HCT116 (cell line): ENCODE results near the gene GABRR2. TPM values are rescaled to one million over a fixed set of nuclear protein-coding genes. Genes with fewer than 3 reads are reported as not detected.

Source experiments
- ATAC-seq: fragments of 200-7000 bp; cut with Tn5 transposase; 2 replicates; pipeline ENCODE4 v1.9.1; 2020; ENCODE audit warnings: mild to moderate bottlenecking, moderate library complexity
- BruUV-seq: library from RNA; stranded (reverse); fragments of 400-500 nt; replicated peaks from 2 replicates; lab custom pipeline; 2021; lab: Mats Ljungman, UMichigan
- CTCF ChIA-PET: fragments of 300-600 bp; sonication (Branson Sonifier 250); formaldehyde crosslinking; loops from one replicate; lab custom pipeline; 2021; ENCODE audit warnings: antibody characterized with exemption; lab: Charles Lee
- POLR2A ChIA-PET: fragments of 300-600, 350-600 bp; sonication (Branson Sonifier 250); formaldehyde crosslinking; loops from one replicate; lab custom pipeline; 2021; ENCODE audit warnings: antibody characterized with exemption; lab: Charles Lee
- RAD21 ChIA-PET, 2 experiments: fragments of 300-600 bp; sonication (Branson Sonifier 250); formaldehyde crosslinking; loops; one replicate each; lab custom pipeline; 2023; ENCODE audit warnings: low total read pairs in 2 of 2; ENCODE audit not compliant: uncharacterized antibody in 2 of 2, unreplicated experiment in 2 of 2, low non-redundant PET in 1 of 2; lab: Charles Lee
- DNase-seq: peaks from one replicate; pipeline ENCODE4 v3.0.0-alpha.2; 2010; ENCODE audit warnings: low read depth, low spot score
- H2AFZ ChIP-seq: fragments of 200-600 bp; shearing (Covaris generic), sonication (generic); 2 replicates; pipeline ENCODE4 v1.6.1; 2017; ENCODE audit warnings: low read depth, mixed run types, mixed read lengths, antibody characterized with exemption, low read length; ENCODE audit not compliant: poor library complexity, severe bottlenecking
- H3K27ac ChIP-seq: 2 replicates; pipeline ENCODE4 v1.5.1; 2012; ENCODE audit warnings: low read depth, low read length
- H3K27me3 ChIP-seq: fragments of 200-600 bp; sonication (generic); 2 replicates; pipeline ENCODE4 v1.6.1; 2016; ENCODE audit warnings: mixed run types, low read length, mixed read lengths; ENCODE audit not compliant: insufficient read depth
- H3K36me3 ChIP-seq, 2 experiments: fragments of 200-500 bp in 1 of 2; fragments of 200-600 bp in 1 of 2; sonication (Bioruptor generic) in 1 of 2; sonication (generic) in 1 of 2; 2 replicates each; pipeline versions ENCODE4 v1.5.1 to v1.6.1; 2014 to 2016; ENCODE audit warnings: low read length in 2 of 2, inconsistent platforms in 1 of 2, mixed read lengths in 1 of 2, mixed run types in 1 of 2; ENCODE audit not compliant: insufficient read depth in 2 of 2, control insufficient read depth in 1 of 2
- H3K4me1 ChIP-seq, 2 experiments: fragments of 200-600 bp in 1 of 2; sonication (generic) in 1 of 2; 2 replicates each; pipeline versions ENCODE4 v1.5.1 to v1.6.1; 2012 to 2017; ENCODE audit warnings: low read length in 2 of 2, inconsistent platforms in 1 of 2, mild to moderate bottlenecking in 1 of 2, mixed read lengths in 1 of 2, mixed run types in 1 of 2, moderate library complexity in 1 of 2; ENCODE audit not compliant: insufficient read depth in 2 of 2, control insufficient read depth in 1 of 2
- H3K4me2 ChIP-seq: fragments of 200-600 bp; sonication (generic); 2 replicates; pipeline ENCODE4 v1.6.1; 2017; ENCODE audit warnings: mixed run types, low read length, mixed read lengths
- H3K4me3 ChIP-seq, 2 experiments: fragments of 200-600 bp in 1 of 2; sonication (generic) in 1 of 2; replicated peaks in 1 of 2; 2 replicates each; pipeline ENCODE4 v1.5.1; 2011 to 2016; ENCODE audit warnings: low read length in 2 of 2, control low read depth in 1 of 2, low read depth in 1 of 2, mild to moderate bottlenecking in 1 of 2, mixed read lengths in 1 of 2, mixed run types in 1 of 2
- H3K79me2 ChIP-seq: fragments of 200-600 bp; sonication (generic); 2 replicates; pipeline ENCODE4 v1.6.1; 2017; ENCODE audit warnings: mild to moderate bottlenecking, mixed run types, low read length, moderate library complexity, mixed read lengths; ENCODE audit not compliant: insufficient read depth
- H3K9ac ChIP-seq: fragments of 200-600 bp; sonication (generic); 2 replicates; pipeline ENCODE4 v1.6.1; 2016; ENCODE audit warnings: low read length, mixed read lengths
- H3K9me2 ChIP-seq: fragments of 200-600 bp; sonication (generic), shearing (Covaris generic); 2 replicates; pipeline ENCODE4 v1.6.1; 2017; ENCODE audit warnings: mixed run types, mild to moderate bottlenecking, moderate library complexity; ENCODE audit not compliant: insufficient read depth
- H3K9me3 ChIP-seq, 2 experiments: fragments of 200-500 bp in 1 of 2; fragments of 200-600 bp in 1 of 2; sonication (Bioruptor generic) in 1 of 2; sonication (generic) in 1 of 2; 2 replicates each; pipeline ENCODE4 v1.6.1; 2014 to 2017; ENCODE audit warnings: low read length in 2 of 2, mixed read lengths in 2 of 2, inconsistent platforms in 1 of 2, low read depth in 1 of 2, mild to moderate bottlenecking in 1 of 2, mixed run types in 1 of 2, moderate library complexity in 1 of 2; ENCODE audit not compliant: control insufficient read depth in 1 of 2, insufficient read depth in 1 of 2
- H4K20me1 ChIP-seq: fragments of 200-600 bp; sonication (generic), shearing (Covaris generic); 2 replicates; pipeline ENCODE4 v1.6.1; 2017; ENCODE audit warnings: mixed run types, mild to moderate bottlenecking, moderate library complexity; ENCODE audit not compliant: insufficient read depth
- ATF3 ChIP-seq: IDR thresholded peaks from 2 replicates; pipeline ENCODE4 v1.6.1; 2012
- CBX3 ChIP-seq: IDR thresholded peaks from 2 replicates; pipeline ENCODE4 v1.6.1; 2012; ENCODE audit warnings: low read depth
- CEBPB ChIP-seq: IDR thresholded peaks from 2 replicates; pipeline ENCODE4 v1.6.1; 2012; ENCODE audit warnings: low read depth
- CTCF ChIP-seq, 3 experiments: fragments of 200-600 bp in 1 of 3; sonication (generic) in 1 of 3; IDR thresholded peaks in 2 of 3; conservative IDR thresholded peaks in 1 of 3; 2 replicates each; pipeline ENCODE4 v1.5.1; 2012 to 2017; ENCODE audit warnings: low read depth in 2 of 3, low read length in 2 of 3, antibody characterized with exemption in 1 of 3, borderline replicate concordance in 1 of 3, control low read depth in 1 of 3, mild to moderate bottlenecking in 1 of 3, mixed read lengths in 1 of 3, mixed run types in 1 of 3, moderate library complexity in 1 of 3; ENCODE audit not compliant: insufficient read depth in 1 of 3
- EGR1 ChIP-seq: IDR thresholded peaks from 2 replicates; pipeline ENCODE4 v1.6.1; 2012; ENCODE audit warnings: low read depth
- ELF1 ChIP-seq: IDR thresholded peaks from 2 replicates; pipeline ENCODE4 v1.6.1; 2012; ENCODE audit warnings: low read depth, borderline replicate concordance
- EZH2 ChIP-seq: fragments of 200-600 bp; sonication (generic); IDR thresholded peaks from 2 replicates; pipeline ENCODE4 v1.6.1; 2017; ENCODE audit warnings: antibody characterized with exemption, mixed run types
- EZH2phosphoT487 ChIP-seq: fragments of 200-600 bp; IDR thresholded peaks from 2 replicates; pipeline ENCODE4 v1.6.1; 2018; ENCODE audit warnings: antibody characterized with exemption, borderline replicate concordance
- FOSL1 ChIP-seq: IDR thresholded peaks from 2 replicates; pipeline ENCODE4 v1.6.1; 2012; ENCODE audit warnings: low read depth
- JUND ChIP-seq: IDR thresholded peaks from 2 replicates; pipeline ENCODE4 v1.6.1; 2012
- POLR2A ChIP-seq: IDR thresholded peaks from 2 replicates; pipeline ENCODE4 v1.7.0; 2011; ENCODE audit warnings: borderline replicate concordance; ENCODE audit not compliant: insufficient read depth, insufficient read length; ENCODE audit errors: extremely low read depth
- POLR2AphosphoS5 ChIP-seq: IDR thresholded peaks from 2 replicates; pipeline ENCODE4 v1.6.1; 2011; ENCODE audit warnings: mild to moderate bottlenecking, low read depth, low read length, moderate library complexity
- RAD21 ChIP-seq: IDR thresholded peaks from 2 replicates; pipeline ENCODE4 v1.6.1; 2012; ENCODE audit warnings: low read depth, mild to moderate bottlenecking
- SIN3A ChIP-seq: IDR thresholded peaks from 2 replicates; pipeline ENCODE4 v1.6.1; 2012; ENCODE audit warnings: low read depth
- SP1 ChIP-seq: IDR thresholded peaks from 2 replicates; pipeline ENCODE4 v1.6.1; 2012; ENCODE audit warnings: low read depth
- SRF ChIP-seq: IDR thresholded peaks from 2 replicates; pipeline ENCODE4 v1.6.1; 2012; ENCODE audit warnings: low read depth
- YY1 ChIP-seq: IDR thresholded peaks from 2 replicates; pipeline ENCODE4 v1.6.1; 2011; ENCODE audit warnings: low read length, low read depth, moderate library complexity, mild to moderate bottlenecking; ENCODE audit not compliant: insufficient replicate concordance; ENCODE audit errors: extremely low read depth
- ZBTB33 ChIP-seq: IDR thresholded peaks from 2 replicates; pipeline ENCODE4 v1.6.1; 2011; ENCODE audit warnings: mild to moderate bottlenecking, low read length, moderate library complexity; ENCODE audit not compliant: insufficient replicate concordance; ENCODE audit errors: extremely low read depth
- ZFX ChIP-seq: fragments of 450-650 bp; IDR thresholded peaks from 2 replicates; pipeline ENCODE4 v1.6.1; 2017
- ZNF274 ChIP-seq: fragments of 200-500 bp; sonication (Bioruptor generic); IDR thresholded peaks from 2 replicates; pipeline ENCODE4 v1.6.1; 2014; ENCODE audit warnings: mild to moderate bottlenecking, low read depth, low read length, inconsistent platforms
- intact Hi-C: fragments of 100-400 bp; cut with micrococcal nuclease; formaldehyde crosslinking; loops from 2 replicates; pipeline ENCODE4 v1.10.0; 2022
- total RNA-seq: library from RNA; stranded (reverse); gene quantifications from one replicate; pipeline ENCODE4 v1.2.1, GENCODE V29; 2021; ENCODE audit not compliant: unreplicated experiment
- TF ChIP-seq, protein P1 (sequence below): IDR thresholded peaks from 2 replicates; pipeline ENCODE4 v1.6.1; 2012; ENCODE audit warnings: low read depth
- TF ChIP-seq, protein P2 (sequence below): IDR thresholded peaks from 2 replicates; pipeline ENCODE4 v1.6.1; 2012

The GABRR2 gene
- total RNA-seq, 1 experiment from 2014 or later = 0.57 TPM

- POLR2A ChIA-PET = no interaction called here
- RAD21 ChIA-PET = no interaction called here
- Histone ChIP-seq H3K36me3 (no peaks in the 10 kb centered on the region), H3K9ac (no peak overlapping the region), H3K27ac (no peak overlapping the region), H3K79me2 (no peaks in the 10 kb centered on the region), H4K20me1 (no peaks in the 10 kb centered on the region), H2AFZ (no peak overlapping the region), H3K4me2 (no peak overlapping the region), H3K4me1 (peaks cover 5 to 22% of the 10 kb centered on the region in 2 experiments; a peak in 2 of 4 replicates), H3K4me3 (no peak overlapping the region), H3K9me2 (no peaks in the 10 kb centered on the region), H3K9me3 (no peaks in the 10 kb centered on the region), H3K27me3 (no peaks in the 10 kb centered on the region)
- CTCF ChIA-PET = no interaction called here
- DNase-seq (no peak), ATAC-seq (no peak; the same call in 1 of the 2 replicates)
- intact Hi-C loops = no loop called here
- no TSS peak for BruUV-seq
- TF ChIP-seq EZH2phosphoT487 (no peak), CEBPB (no peak), POLR2AphosphoS5 (no peak), ZBTB33 (no peak), SRF (no peak), ATF3 (no peak), POLR2A (no peak), SIN3A (no peak), RAD21 (no peak), EGR1 (no peak), YY1 (no peak), ZNF274 (no peak), CBX3 (no peak), SP1 (no peak), EZH2 (no peak), CTCF (IDR thresholded peaks at IDR 0.05 in 2 of 3, conservative IDR thresholded peaks at IDR 0.05 in 1 of 3; ENCODE audit: borderline replicate concordance in 1 of 3, insufficient read depth in 1 of 3, low read depth in 2 of 3, low read length in 2 of 3) (no peak), ELF1 (no peak), ZFX (no peak), JUND (peak; percentile 11; the same call in 1 of the 2 replicates), FOSL1 (no peak)
- TF ChIP-seq, protein P1, sequence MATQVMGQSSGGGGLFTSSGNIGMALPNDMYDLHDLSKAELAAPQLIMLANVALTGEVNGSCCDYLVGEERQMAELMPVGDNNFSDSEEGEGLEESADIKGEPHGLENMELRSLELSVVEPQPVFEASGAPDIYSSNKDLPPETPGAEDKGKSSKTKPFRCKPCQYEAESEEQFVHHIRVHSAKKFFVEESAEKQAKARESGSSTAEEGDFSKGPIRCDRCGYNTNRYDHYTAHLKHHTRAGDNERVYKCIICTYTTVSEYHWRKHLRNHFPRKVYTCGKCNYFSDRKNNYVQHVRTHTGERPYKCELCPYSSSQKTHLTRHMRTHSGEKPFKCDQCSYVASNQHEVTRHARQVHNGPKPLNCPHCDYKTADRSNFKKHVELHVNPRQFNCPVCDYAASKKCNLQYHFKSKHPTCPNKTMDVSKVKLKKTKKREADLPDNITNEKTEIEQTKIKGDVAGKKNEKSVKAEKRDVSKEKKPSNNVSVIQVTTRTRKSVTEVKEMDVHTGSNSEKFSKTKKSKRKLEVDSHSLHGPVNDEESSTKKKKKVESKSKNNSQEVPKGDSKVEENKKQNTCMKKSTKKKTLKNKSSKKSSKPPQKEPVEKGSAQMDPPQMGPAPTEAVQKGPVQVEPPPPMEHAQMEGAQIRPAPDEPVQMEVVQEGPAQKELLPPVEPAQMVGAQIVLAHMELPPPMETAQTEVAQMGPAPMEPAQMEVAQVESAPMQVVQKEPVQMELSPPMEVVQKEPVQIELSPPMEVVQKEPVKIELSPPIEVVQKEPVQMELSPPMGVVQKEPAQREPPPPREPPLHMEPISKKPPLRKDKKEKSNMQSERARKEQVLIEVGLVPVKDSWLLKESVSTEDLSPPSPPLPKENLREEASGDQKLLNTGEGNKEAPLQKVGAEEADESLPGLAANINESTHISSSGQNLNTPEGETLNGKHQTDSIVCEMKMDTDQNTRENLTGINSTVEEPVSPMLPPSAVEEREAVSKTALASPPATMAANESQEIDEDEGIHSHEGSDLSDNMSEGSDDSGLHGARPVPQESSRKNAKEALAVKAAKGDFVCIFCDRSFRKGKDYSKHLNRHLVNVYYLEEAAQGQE = no peak
- TF ChIP-seq, protein P2, sequence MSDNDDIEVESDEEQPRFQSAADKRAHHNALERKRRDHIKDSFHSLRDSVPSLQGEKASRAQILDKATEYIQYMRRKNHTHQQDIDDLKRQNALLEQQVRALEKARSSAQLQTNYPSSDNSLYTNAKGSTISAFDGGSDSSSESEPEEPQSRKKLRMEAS = peak; percentile 59
Measured at GRCh38 chr6:89310929-89311328, 4.2 kb downstream of the GABRR2 start.
